Ovary (tissue), 9 donors: ENCODE data around the gene PTPRN2. TPM values are rescaled to one million over a fixed set of nuclear protein-coding genes. Genes with fewer than 3 reads are reported as not detected.

Source experiments
- DNase-seq, 5 donors: peaks; one replicate each; pipeline ENCODE4 v3.0.0-alpha.2; 2019 to 2020
- H3K27ac ChIP-seq, 2 donors: fragments of 200-600 bp; one replicate each; pipeline versions ENCODE4 v1.5.1 to v1.8.0; 2019 to 2022
- H3K27me3 ChIP-seq: fragments of 200-600 bp; one replicate; pipeline ENCODE4 v1.8.0; 2022
- H3K36me3 ChIP-seq: fragments of 200-600 bp; sonication (generic); one replicate; pipeline ENCODE4 v1.5.1; 2019
- H3K4me1 ChIP-seq: one replicate; pipeline ENCODE4 v1.8.1; 2013; ENCODE audit warnings: mild to moderate bottlenecking, moderate library complexity; ENCODE audit not compliant: insufficient read depth
- H3K4me3 ChIP-seq: fragments of 200-600 bp; sonication (generic); one replicate; pipeline ENCODE4 v1.5.1; 2017
- H3K9me3 ChIP-seq, 2 donors: fragments of 200-600 bp in 1 of 2; sonication (generic) in 1 of 2; one replicate each; pipeline versions ENCODE4 v1.5.1 to v1.8.1; 2013 to 2019; ENCODE audit warnings: mild to moderate bottlenecking in 1 of 2, moderate library complexity in 1 of 2
- EP300 ChIP-seq: sonication (generic); formaldehyde crosslinking; IDR thresholded peaks from one replicate; pipeline ENCODE4 v1.6.1; 2017; ENCODE audit warnings: antibody characterized with exemption
- POLR2A ChIP-seq: fragments of 450-650 bp; IDR thresholded peaks from one replicate; pipeline ENCODE4 v1.6.1; 2017; ENCODE audit warnings: antibody characterized with exemption, mild to moderate bottlenecking, moderate library complexity
- WGBS, 3 donors: extraction: QIAGEN DNeasy Blood & Tissue Kit in 1 of 3; methylation state at CpG; one replicate each; pipeline versions ENCODE4 v1.1.5 to v1.1.7; 2013 to 2017; 5-methylcytosine and 5-hydroxymethylcytosine counted together
- intact Hi-C, 4 donors: fragments of 100-400 bp; cut with DNase I; formaldehyde crosslinking; loops; one replicate each; pipeline versions ENCODE4 v1.11.0 to v1.15.1; 2022 to 2023
- polyA plus RNA-seq, 2 donors: library from polyadenylated mRNA; stranded (reverse); fragments of 200-250 nt in 1 of 2; fragments of 350-450 nt in 1 of 2; fragmentation: Illumina TruSeq in 1 of 2; extraction: RNeasy Lipid Tissue Mini Kit (QIAGEN cat#74804) in 1 of 2; gene quantifications; one replicate each; pipeline ENCODE4 v1.2.3, GENCODE V29; 2013 to 2014
- total RNA-seq, 7 donors: library from RNA; depleted of rRNA in 2 of 7; stranded (reverse); fragments of >200 nt in 2 of 7; fragmentation: NEBNext Ultra II Directional in 3 of 7; extraction: Animal tissue kit (Norgen Biotek cat#: 25700) in 3 of 7; gene quantifications; one replicate each; pipeline versions ENCODE4 v1.1.0 to v1.2.4, GENCODE V29; 2016 to 2023
- TF ChIP-seq, protein P1 (sequence below), 3 donors: fragments of 450-650 bp in 2 of 3; fragments of 200-600 bp in 1 of 3; IDR thresholded peaks; one replicate each; pipeline versions ENCODE4 v1.5.1 to v1.8.0; 2016 to 2022; ENCODE audit warnings: antibody characterized with exemption in 3 of 3, mild to moderate bottlenecking in 1 of 3
- donor health status: DM: no; HTN: no; CAD: no; lungs with moderate emphysema.
- donor health status: DM: no; HTN: no; CAD: no.
- donor health status: Bipolar disorder and iron deficiency.
- donor health status: DM: yes; HTN: yes; CAD: no.
- donor health status: DM: no; HTN: no; CAD: no.
- donor health status: DM: yes; HTN: yes; CAD: no.

PTPRN2 gene
- total and polyA plus RNA-seq, 9 donors = 3.5 to 11.1 (median 5.9) TPM

DNA sequence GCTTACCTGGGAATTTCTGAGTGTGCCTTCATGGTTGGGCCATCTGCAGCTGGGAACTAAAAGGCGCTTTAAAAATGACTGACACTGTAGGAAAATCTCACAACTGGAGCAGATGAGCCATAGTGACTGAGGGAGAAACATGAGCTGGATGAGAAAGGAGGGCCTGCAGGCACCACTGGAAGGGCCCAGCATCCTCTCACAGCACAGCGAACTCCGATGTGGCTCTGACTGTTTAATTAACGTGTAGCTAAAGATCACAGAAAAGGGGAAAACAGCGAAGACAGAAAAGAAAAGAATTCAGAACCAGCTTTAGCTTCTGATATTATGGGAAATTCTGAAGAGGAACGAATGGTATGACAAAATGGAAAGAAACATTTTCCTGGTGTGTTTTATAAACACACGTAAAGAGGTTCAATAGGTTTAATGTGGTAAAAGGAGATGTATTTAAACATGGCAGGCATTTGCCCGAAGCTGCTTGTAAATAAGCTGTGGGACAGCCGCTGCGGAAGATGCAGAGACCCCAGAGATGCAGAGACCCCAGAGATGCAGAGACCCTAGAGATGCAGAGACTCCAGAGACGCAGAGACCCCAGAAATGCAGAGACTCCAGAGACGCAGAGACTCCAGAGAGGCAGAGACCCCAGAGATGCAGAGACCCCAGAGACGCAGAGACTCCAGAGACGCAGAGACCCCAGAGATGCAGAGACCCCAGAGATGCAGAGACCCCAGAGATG lies 534.3 kb downstream of the PTPRN2 start:
- Histone ChIP-seq H3K4me1 (no peaks in the 10 kb centered on the region), H3K9me3 (no peaks in the 10 kb centered on the region), H3K27me3 (no peaks in the 10 kb centered on the region), H3K4me3 (no peak overlapping the region), H3K36me3 (no peaks in the 10 kb centered on the region), H3K27ac (no peak overlapping the region)
- no peak for DNase-seq
- 80 to 83% (median 82%) methylated on average over 14 of the region's 14 CpGs for WGBS, 3 donors
- intact Hi-C loops = no loop called here
- TF ChIP-seq POLR2A (no peak), EP300 (no peak)
- TF ChIP-seq, protein P1, sequence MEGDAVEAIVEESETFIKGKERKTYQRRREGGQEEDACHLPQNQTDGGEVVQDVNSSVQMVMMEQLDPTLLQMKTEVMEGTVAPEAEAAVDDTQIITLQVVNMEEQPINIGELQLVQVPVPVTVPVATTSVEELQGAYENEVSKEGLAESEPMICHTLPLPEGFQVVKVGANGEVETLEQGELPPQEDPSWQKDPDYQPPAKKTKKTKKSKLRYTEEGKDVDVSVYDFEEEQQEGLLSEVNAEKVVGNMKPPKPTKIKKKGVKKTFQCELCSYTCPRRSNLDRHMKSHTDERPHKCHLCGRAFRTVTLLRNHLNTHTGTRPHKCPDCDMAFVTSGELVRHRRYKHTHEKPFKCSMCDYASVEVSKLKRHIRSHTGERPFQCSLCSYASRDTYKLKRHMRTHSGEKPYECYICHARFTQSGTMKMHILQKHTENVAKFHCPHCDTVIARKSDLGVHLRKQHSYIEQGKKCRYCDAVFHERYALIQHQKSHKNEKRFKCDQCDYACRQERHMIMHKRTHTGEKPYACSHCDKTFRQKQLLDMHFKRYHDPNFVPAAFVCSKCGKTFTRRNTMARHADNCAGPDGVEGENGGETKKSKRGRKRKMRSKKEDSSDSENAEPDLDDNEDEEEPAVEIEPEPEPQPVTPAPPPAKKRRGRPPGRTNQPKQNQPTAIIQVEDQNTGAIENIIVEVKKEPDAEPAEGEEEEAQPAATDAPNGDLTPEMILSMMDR (IDR thresholded peaks at IDR 0.05) = no peak

GRCh38 chr7:158052381-158053060 lies 535.1 kb downstream of the PTPRN2 start:
- TF ChIP-seq POLR2A (no peak), EP300 (no peak)
- TF ChIP-seq, protein P1 (IDR thresholded peaks at IDR 0.05) = no peak
- 84 to 87% (median 84%) methylated on average over 24 of the region's 24 CpGs for WGBS, 3 donors
- DNase-seq = peak in 1 of 5 donors; percentile 17

GRCh38 chr7:158051776-158052175 lies 535.8 kb downstream of the PTPRN2 start:
- intact Hi-C loops = no loop called here
- Histone ChIP-seq H3K4me3 (no peak overlapping the region), H3K36me3 (no peaks in the 10 kb centered on the region), H3K27me3 (no peaks in the 10 kb centered on the region), H3K27ac (no peak overlapping the region), H3K9me3 (no peaks in the 10 kb centered on the region), H3K4me1 (no peaks in the 10 kb centered on the region)
- TF ChIP-seq, protein P1 (IDR thresholded peaks at IDR 0.05) = no peak
- 57 to 66% (median 62%) methylated on average over 6 of the region's 6 CpGs for WGBS, 3 donors
- DNase-seq = no peak

More at GRCh38 chr7:158052381-158053060, 535.1 kb downstream of the PTPRN2 start:
- Histone ChIP-seq H3K27ac (no peak overlapping the region), H3K4me1 (no peaks in the 10 kb centered on the region), H3K27me3 (no peaks in the 10 kb centered on the region), H3K36me3 (no peaks in the 10 kb centered on the region), H3K4me3 (no peak overlapping the region), H3K9me3 (no peaks in the 10 kb centered on the region)
- intact Hi-C loops = no loop called here

DNA sequence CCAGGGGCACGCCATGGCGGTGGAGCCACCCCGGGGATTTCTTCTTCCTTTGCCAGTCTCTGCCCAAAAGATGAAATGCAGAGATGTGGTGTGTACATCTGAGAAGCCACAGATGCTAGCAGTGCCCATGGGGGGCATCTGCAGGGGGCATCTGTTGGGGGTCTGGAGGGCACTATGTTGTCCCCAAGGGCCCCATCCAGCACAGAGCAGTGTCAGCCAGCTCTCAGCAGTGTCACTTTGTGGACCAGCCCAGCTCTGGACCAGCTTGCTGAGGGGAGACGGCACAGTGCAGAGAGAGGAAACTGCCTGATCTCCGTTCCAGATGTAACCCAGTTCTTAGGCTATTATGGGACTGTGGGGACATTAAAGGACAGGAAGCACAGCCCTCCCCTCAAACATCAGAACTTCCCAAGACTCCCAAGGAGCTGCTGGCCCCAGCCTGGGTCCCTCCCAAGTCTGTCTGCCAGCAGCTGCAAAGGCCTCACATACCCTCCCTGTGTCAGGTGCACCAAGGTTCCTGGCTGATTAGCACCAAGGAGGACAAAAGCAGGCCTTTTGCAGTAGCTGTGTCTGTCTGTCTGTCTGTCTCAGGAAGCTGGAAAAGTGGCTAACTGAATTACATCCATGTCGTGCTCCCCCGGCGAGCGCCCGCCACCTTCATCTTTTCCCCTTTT lies 536.5 kb downstream of the PTPRN2 start:
- H3K4me1 ChIP-seq = no peaks in the 10 kb centered on the region
- no peaks in the 10 kb centered on the region for H3K27me3 ChIP-seq
- H3K9me3 ChIP-seq = no peaks in the 10 kb centered on the region
- 63 to 74% (median 71%) methylated on average over 10 of the region's 10 CpGs for WGBS, 3 donors
- H3K36me3 ChIP-seq = no peaks in the 10 kb centered on the region
- no peak overlapping the region for H3K4me3 ChIP-seq
- DNase-seq = peak in 1 of 5 donors; percentile 9
- intact Hi-C loops = no loop called here
- no peak overlapping the region for H3K27ac ChIP-seq
- TF ChIP-seq EP300 (no peak), POLR2A (no peak)
- TF ChIP-seq, protein P1 (IDR thresholded peaks at IDR 0.05) = no peak
